A549 (cell line): ENCODE data around the gene WDR77. TPM values are rescaled to one million over a fixed set of nuclear protein-coding genes. Genes with fewer than 3 reads are reported as not detected.

Experiments
- ATAC-seq, 2 experiments: fragments of 200-7000 bp in 1 of 2; fragments of >200 bp in 1 of 2; cut with Nextera tagmentation in 1 of 2; cut with Tn5 transposase in 1 of 2; 3 replicates each; pipeline versions ENCODE4 v1.8.0 to v1.9.1; 2018 to 2020; ENCODE audit warnings: mild to moderate bottlenecking in 1 of 2, moderate library complexity in 1 of 2
- CTCF ChIA-PET: fragments of 300-600 bp; sonication (Branson Sonifier 250); formaldehyde crosslinking; extraction: SDS; loops from one replicate; lab custom pipeline; 2021; ENCODE audit warnings: antibody characterized with exemption, inconsistent platforms; lab: Yijun Ruan, JAX
- POLR2A ChIA-PET: fragments of 350-600 bp; formaldehyde crosslinking; extraction: SDS; loops from one replicate; lab custom pipeline; 2021; ENCODE audit warnings: antibody characterized with exemption, inconsistent platforms; lab: Yijun Ruan, JAX
- DNase-seq, 2 experiments: peaks; one replicate each; pipeline versions ENCODE4 v3.0.0 to v3.0.0-alpha.2; 2011 to 2016; ENCODE audit warnings: low read depth in 1 of 2, low spot score in 1 of 2
- FAIRE-seq: peaks from 2 replicates; lab custom pipeline; 2011; peaks lifted over from hg19 to GRCh38; lab: Jason Lieb, UNC
- H3K27ac ChIP-seq, 2 experiments: fragments of >200 bp; sonication (Bioruptor Twin); formaldehyde crosslinking; 3 replicates each; pipeline ENCODE4 v1.5.1; 2016 to 2017
- H3K4me1 ChIP-seq: fragments of >200 bp; sonication (Bioruptor Twin); formaldehyde crosslinking; 3 replicates; pipeline ENCODE4 v1.6.1; 2016
- H3K4me2 ChIP-seq: fragments of >200 bp; sonication (Bioruptor Twin); formaldehyde crosslinking; 3 replicates; pipeline ENCODE4 v1.6.1; 2016
- H3K4me3 ChIP-seq: fragments of >200 bp; sonication (Bioruptor Twin); formaldehyde crosslinking; 3 replicates; pipeline ENCODE4 v1.5.1; 2016
- H3K9me3 ChIP-seq: fragments of >200 bp; sonication (Bioruptor Twin); formaldehyde crosslinking; 3 replicates; pipeline ENCODE4 v1.6.1; 2016
- BHLHE40 ChIP-seq: IDR thresholded peaks from 2 replicates; pipeline ENCODE4 v1.6.1; 2012; ENCODE audit warnings: low read depth, low read length, inconsistent platforms
- CHD4 ChIP-seq: fragments of 200-600 bp; sonication (generic); IDR thresholded peaks from 2 replicates; pipeline ENCODE4 v1.6.1; 2016; ENCODE audit warnings: antibody characterized with exemption, mild to moderate bottlenecking, borderline replicate concordance
- KDM1A ChIP-seq: fragments of 200-600 bp; sonication (generic); IDR thresholded peaks from 2 replicates; pipeline ENCODE4 v1.6.1; 2016; ENCODE audit warnings: low read depth, mild to moderate bottlenecking
- MAX ChIP-seq: IDR thresholded peaks from 2 replicates; pipeline ENCODE4 v1.6.1; 2012
- POLR2A ChIP-seq: IDR thresholded peaks from 2 replicates; pipeline ENCODE4 v1.6.1; 2012; ENCODE audit warnings: mild to moderate bottlenecking, low read length
- RAD21 ChIP-seq, 2 experiments: fragments of >200 bp in 1 of 2; sonication (Bioruptor Twin) in 1 of 2; formaldehyde crosslinking in 1 of 2; IDR thresholded peaks in 1 of 2; conservative IDR thresholded peaks in 1 of 2; 2 replicates in 1 of 2; 3 replicates in 1 of 2; pipeline ENCODE4 v1.6.1; 2012 to 2018; ENCODE audit warnings: inconsistent platforms in 1 of 2
- RFX5 ChIP-seq: fragments of 450-650 bp; IDR thresholded peaks from 2 replicates; pipeline ENCODE4 v1.7.1; 2014; ENCODE audit warnings: antibody characterized with exemption, mild to moderate bottlenecking, moderate library complexity
- TFCP2L1 ChIP-seq: fragments of 250-450 bp; sonication (Bioruptor Pico); IDR thresholded peaks from 2 replicates; pipeline ENCODE4 v1.5.0; 2021; ENCODE audit warnings: mild to moderate bottlenecking
- WGBS: methylation state at CpG from one replicate; pipeline ENCODE4 v1.1.6; 2017; ENCODE audit errors: missing lambda C conversion rate; 5-methylcytosine and 5-hydroxymethylcytosine counted together
- polyA plus RNA-seq, 4 experiments: library from polyadenylated mRNA; depleted of rRNA in 3 of 4; stranded (reverse); fragments of >200 nt; fragmentation: RNase III in 1 of 4; extraction: RNeasy Plus Mini Kit Qiagen cat#74134 plus additional on column Dnase treatment in 1 of 4; gene quantifications; 2 replicates in 3 of 4; 3 replicates in 1 of 4; pipeline ENCODE4 v1.2.3, GENCODE V29; 2011 to 2017
- small RNA-seq, 6 experiments: library from RNA; depleted of rRNA; stranded (forward); fragments of <200 nt; gene quantifications; one replicate each; pipeline ENCODE3, GENCODE V24; 2012
- TF ChIP-seq, protein P1 (sequence below): fragments of >200 bp; sonication (Bioruptor Twin); formaldehyde crosslinking; IDR thresholded peaks from 3 replicates; pipeline ENCODE4 v1.5.1; 2016
- TF ChIP-seq, protein P2 (sequence below): IDR thresholded peaks from 2 replicates; pipeline ENCODE4 v1.6.1; 2012; ENCODE audit warnings: low read depth, borderline replicate concordance

WDR77 gene
- polyA plus RNA-seq, 2 of the 4 experiments (the other 2 are of a cell fraction): 53.0 to 122 TPM

DNA sequence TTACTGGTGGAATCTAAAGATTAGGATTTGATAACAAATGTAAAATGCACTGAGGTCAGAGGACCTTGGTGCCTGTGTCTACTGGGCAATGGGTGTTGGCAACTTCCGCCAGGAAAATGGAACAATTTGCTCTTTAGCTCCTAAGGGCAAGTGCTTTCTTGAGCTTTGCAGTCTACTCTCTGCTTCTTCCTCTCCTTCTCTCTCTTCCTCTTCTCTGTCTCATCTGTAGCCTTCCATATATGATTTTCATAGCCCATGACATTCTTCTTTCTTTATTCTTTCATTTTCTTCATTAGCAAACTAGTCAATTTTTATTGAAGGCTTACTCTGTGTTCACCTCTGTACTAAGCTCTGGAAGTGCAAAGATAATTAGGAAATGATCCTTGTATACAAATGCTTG is 57.0 kb downstream of the WDR77 start:
- no peak for FAIRE-seq
- CTCF ChIA-PET: no interaction called here
- no peaks in the 10 kb centered on the region for H3K4me1 ChIP-seq
- H3K9me3 ChIP-seq: no peaks in the 10 kb centered on the region
- POLR2A ChIA-PET: no interaction called here
- no peak for TF ChIP-seq RAD21 (conservative IDR thresholded peaks at IDR 0.05 in 1 of 2, IDR thresholded peaks at IDR 0.05 in 1 of 2)
- TF ChIP-seq MAX: no peak
- no peak for TF ChIP-seq POLR2A
- no peak for TF ChIP-seq TFCP2L1
- TF ChIP-seq RFX5: no peak
- no peak for TF ChIP-seq KDM1A
- TF ChIP-seq CHD4: no peak
- TF ChIP-seq, protein P1, sequence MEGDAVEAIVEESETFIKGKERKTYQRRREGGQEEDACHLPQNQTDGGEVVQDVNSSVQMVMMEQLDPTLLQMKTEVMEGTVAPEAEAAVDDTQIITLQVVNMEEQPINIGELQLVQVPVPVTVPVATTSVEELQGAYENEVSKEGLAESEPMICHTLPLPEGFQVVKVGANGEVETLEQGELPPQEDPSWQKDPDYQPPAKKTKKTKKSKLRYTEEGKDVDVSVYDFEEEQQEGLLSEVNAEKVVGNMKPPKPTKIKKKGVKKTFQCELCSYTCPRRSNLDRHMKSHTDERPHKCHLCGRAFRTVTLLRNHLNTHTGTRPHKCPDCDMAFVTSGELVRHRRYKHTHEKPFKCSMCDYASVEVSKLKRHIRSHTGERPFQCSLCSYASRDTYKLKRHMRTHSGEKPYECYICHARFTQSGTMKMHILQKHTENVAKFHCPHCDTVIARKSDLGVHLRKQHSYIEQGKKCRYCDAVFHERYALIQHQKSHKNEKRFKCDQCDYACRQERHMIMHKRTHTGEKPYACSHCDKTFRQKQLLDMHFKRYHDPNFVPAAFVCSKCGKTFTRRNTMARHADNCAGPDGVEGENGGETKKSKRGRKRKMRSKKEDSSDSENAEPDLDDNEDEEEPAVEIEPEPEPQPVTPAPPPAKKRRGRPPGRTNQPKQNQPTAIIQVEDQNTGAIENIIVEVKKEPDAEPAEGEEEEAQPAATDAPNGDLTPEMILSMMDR: no peak
- TF ChIP-seq BHLHE40: no peak
- TF ChIP-seq, protein P2, sequence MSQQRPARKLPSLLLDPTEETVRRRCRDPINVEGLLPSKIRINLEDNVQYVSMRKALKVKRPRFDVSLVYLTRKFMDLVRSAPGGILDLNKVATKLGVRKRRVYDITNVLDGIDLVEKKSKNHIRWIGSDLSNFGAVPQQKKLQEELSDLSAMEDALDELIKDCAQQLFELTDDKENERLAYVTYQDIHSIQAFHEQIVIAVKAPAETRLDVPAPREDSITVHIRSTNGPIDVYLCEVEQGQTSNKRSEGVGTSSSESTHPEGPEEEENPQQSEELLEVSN: no peak
- TF ChIP-seq, all 56 proteins: peak for 0
- H3K4me2 ChIP-seq: no peak overlapping the region
- H3K4me3 ChIP-seq: no peak overlapping the region
- DNase-seq (no peak), ATAC-seq (no peak)
- H3K27ac ChIP-seq: no peak overlapping the region
- 77% methylated on average over 1 of the region's 1 CpG for WGBS

Small RNA genes lying within 50 kb of the gene (small RNA-seq; reads per million reads assigned to genes)
- gene RF00019: 0 reads per million in 6 experiments
- gene RNU6-792P: 0 to 37.9 (median 0.99) reads per million in 6 experiments

Other genes with a start within 250 kb of the WDR77 start
- 3.4 and 3.6 TPM in 2 replicates for gene DENND2D, start 248.6 kb downstream of the WDR77 start, polyA plus RNA-seq (2011; rRNA removed)
- 1.3 to 1.7 TPM (median 1.6 TPM) in 3 replicates for gene DENND2D, start 248.6 kb downstream of the WDR77 start, polyA plus RNA-seq (2017; fragmentation: RNase III; extraction: RNeasy Plus Mini Kit Qiagen cat#74134 plus additional on column Dnase treatment)
- gene CHI3L2, start 221.5 kb downstream of the WDR77 start, polyA plus RNA-seq (2011; rRNA removed): 0.23 and 0.28 TPM in 2 replicates
- gene CHI3L2, start 221.5 kb downstream of the WDR77 start, polyA plus RNA-seq (2017; fragmentation: RNase III; extraction: RNeasy Plus Mini Kit Qiagen cat#74134 plus additional on column Dnase treatment): 0.22 to 0.43 TPM (median 0.42 TPM) in 3 replicates
- gene CHIA, start 158.4 kb downstream of the WDR77 start, polyA plus RNA-seq (2011; rRNA removed): not detected in 2 replicates
- not detected in 3 replicates for gene CHIA, start 158.4 kb downstream of the WDR77 start, polyA plus RNA-seq (2017; fragmentation: RNase III; extraction: RNeasy Plus Mini Kit Qiagen cat#74134 plus additional on column Dnase treatment)
- 2.1 and 3.3 TPM in 2 replicates for gene OVGP1, start 21.5 kb downstream of the WDR77 start, polyA plus RNA-seq (2011; rRNA removed)
- 0.29 to 0.55 TPM (median 0.52 TPM) in 3 replicates for gene OVGP1, start 21.5 kb downstream of the WDR77 start, polyA plus RNA-seq (2017; fragmentation: RNase III; extraction: RNeasy Plus Mini Kit Qiagen cat#74134 plus additional on column Dnase treatment)
- 300 TPM in 2 replicates for gene ATP5PB, start 208 bp upstream of the WDR77 start, polyA plus RNA-seq (2011; rRNA removed)
- gene ATP5PB, start 208 bp upstream of the WDR77 start, polyA plus RNA-seq (2017; fragmentation: RNase III; extraction: RNeasy Plus Mini Kit Qiagen cat#74134 plus additional on column Dnase treatment): 261 to 328 TPM (median 275 TPM) in 3 replicates
- 0.28 and 0.46 TPM in 2 replicates for gene C1orf162, start 24.7 kb upstream of the WDR77 start, polyA plus RNA-seq (2011; rRNA removed)
- gene C1orf162, start 24.7 kb upstream of the WDR77 start, polyA plus RNA-seq (2017; fragmentation: RNase III; extraction: RNeasy Plus Mini Kit Qiagen cat#74134 plus additional on column Dnase treatment): 0.16 to 0.17 TPM (median 0.17 TPM) in 3 replicates
- gene ADORA3, start 54.4 kb upstream of the WDR77 start, polyA plus RNA-seq (2011; rRNA removed): not detected in 2 replicates
- not detected in 3 replicates for gene ADORA3, start 54.4 kb upstream of the WDR77 start, polyA plus RNA-seq (2017; fragmentation: RNase III; extraction: RNeasy Plus Mini Kit Qiagen cat#74134 plus additional on column Dnase treatment)
- gene TMIGD3, start 54.4 kb upstream of the WDR77 start, polyA plus RNA-seq (2011; rRNA removed): not detected in 2 replicates
- not detected in 3 replicates for gene TMIGD3, start 54.4 kb upstream of the WDR77 start, polyA plus RNA-seq (2017; fragmentation: RNase III; extraction: RNeasy Plus Mini Kit Qiagen cat#74134 plus additional on column Dnase treatment)
- 32.8 and 39.8 TPM in 2 replicates for gene RAP1A, start 170.5 kb upstream of the WDR77 start, polyA plus RNA-seq (2011; rRNA removed)
- 33.4 to 37.3 TPM (median 37.1 TPM) in 3 replicates for gene RAP1A, start 170.5 kb upstream of the WDR77 start, polyA plus RNA-seq (2017; fragmentation: RNase III; extraction: RNeasy Plus Mini Kit Qiagen cat#74134 plus additional on column Dnase treatment)